Activated effector memory CD4-positive, alpha-beta T cell treated with Interleukin-2 at 50 U/mL for 16 hours (primary cell): ENCODE measurements around the gene SNED1.

Experiments used
- DNase-seq: peaks from one replicate; pipeline ENCODE4 v3.0.0-alpha.2; 2020

SNED1 gene

DNA sequence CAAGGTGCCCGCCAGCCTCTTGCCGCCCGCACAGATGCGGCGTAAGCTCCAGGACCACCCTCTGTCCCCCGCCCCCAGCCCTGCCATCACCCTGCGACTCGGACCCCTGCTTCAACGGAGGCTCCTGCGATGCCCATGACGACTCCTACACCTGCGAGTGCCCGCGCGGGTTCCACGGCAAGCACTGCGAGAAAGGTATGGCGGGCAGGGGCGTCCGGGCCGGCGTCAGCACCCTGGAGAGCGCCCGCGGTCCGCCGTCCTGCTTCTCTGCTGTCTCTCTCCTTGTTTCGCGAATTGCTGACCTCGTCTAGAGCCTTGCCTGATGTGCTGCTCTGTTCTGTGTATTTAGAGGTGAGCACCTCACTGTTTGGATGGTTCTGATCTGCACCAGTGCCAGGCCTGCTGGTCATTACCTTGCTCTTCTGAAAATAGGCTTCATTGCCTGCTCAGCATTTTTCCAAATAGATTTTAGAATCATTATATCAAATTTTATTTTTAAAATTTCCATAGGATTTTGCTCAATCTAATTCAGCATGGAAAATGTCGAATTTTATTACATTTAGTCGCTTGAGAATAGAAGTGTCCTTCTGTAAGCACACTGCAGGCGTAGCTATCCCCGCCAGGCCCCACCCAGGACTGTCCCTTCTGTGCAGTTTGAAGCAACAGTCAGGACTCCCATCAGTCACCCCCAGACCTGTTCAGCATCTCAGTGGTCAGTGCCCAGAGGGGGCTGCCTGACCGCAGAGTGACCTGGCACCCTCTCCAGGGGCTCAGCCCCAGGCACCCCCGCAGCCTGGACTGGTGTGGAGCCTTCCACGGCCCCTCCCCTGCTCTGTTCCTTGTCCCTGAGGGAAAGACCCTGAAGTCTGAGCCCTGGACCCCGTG is 51.6 kb downstream of the SNED1 start:
- DNase-seq = no peak

DNA sequence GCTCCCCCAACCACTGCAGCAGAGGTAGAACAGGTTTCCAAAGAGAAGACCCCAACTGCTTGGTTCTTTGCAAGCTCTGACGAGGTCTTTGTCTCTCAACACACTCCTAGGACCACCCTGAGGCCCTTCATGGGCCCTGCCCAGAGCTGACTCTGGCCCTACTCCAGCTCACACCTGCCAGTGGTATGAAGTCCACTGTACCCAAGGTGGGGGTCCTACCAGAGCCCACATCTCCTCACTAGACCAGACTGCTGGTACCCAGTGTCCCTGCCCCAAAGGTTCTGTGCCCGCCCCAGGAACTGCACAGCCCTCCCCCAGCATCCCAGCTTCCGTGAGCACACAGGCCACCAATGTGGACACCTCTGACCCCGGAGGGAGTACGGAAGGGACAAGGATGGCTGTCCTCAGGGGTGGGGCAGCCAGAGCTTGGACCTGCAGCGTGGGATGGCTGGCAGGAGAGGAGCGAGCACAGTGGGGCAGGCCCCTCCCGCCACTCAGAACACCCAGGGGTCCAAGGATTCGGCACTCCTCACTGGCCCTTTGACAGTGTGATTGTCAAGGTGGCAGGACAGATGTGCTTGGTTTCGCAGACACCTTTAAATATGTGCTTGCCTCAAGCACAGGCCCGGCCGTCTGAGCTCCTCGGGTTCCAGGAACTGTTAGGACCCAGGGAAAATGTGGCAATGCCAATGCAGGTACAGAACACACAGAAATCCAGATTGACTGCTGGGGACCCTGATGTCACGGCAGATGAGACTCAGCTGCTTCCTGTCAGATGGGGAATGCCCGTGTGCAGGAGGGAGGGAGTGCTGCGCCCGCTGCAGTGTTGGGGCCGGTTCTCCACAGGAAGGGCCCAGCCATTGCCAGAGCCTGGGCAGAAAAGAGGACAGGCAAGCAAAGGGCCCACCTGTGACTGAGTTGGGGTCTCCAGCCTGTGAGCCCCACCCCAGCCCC is 52.5 kb downstream of the SNED1 start:
- DNase-seq = no peak

- no peak for DNase-seq
Observed at GRCh38 chr2:241051578-241052487, 53.4 kb downstream of the SNED1 start.

DNA sequence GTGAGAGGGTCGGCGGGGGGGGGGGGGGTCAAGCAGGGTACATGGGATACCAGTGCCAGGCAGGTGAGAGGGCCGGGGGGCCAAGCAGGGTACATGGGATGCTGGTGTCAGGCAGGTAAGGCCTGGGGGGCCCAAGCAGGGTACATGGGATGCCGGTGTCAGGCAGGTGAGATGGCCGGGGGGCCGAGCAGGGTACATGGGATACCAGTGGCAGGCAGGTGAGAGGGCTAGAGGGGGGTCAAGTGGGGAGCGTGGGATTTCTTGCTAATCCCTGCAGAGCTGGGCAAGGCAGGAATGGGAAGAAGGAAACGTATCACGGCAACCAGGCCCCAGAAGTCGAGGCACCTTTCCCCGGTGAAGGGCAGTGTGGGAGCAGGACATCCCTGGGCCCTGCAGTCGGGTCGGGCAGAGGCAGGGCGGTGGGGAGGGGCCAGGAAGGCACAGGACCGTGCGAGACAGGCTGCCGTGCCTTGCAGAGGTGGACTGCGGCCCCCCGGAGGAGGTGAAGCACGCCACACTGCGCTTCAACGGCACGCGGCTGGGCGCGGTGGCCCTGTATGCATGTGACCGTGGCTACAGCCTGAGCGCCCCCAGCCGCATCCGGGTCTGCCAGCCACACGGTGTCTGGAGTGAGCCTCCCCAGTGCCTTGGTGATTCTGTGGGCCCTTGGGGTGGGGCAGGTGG is 54.4 kb downstream of the SNED1 start:
- no peak for DNase-seq

- no peak for DNase-seq
Observed at GRCh38 chr2:241053576-241054251, 55.3 kb downstream of the SNED1 start.

DNA sequence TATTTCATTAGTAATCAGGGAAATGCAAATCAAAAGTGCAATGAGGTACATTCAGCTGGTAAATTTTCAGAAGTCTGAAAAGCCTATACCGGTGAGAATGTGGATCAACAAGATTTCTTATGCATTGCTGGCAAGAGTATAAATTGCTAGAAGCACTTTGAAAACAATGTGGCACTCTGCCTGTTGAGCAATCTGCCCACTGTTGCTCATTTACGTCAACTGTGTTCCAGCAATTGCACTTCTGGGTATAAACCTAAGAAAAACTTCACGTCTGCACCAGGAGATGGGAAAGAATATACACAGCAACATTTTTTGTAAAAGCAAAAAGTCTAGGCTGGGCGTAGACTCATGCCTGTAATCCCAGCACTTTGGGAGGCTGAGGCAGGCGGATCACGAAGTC is 62.9 kb downstream of the SNED1 start:
- no peak for DNase-seq

GRCh38 chr2:241062389-241063092 is 64.1 kb downstream of the SNED1 start:
- no peak for DNase-seq

DNA sequence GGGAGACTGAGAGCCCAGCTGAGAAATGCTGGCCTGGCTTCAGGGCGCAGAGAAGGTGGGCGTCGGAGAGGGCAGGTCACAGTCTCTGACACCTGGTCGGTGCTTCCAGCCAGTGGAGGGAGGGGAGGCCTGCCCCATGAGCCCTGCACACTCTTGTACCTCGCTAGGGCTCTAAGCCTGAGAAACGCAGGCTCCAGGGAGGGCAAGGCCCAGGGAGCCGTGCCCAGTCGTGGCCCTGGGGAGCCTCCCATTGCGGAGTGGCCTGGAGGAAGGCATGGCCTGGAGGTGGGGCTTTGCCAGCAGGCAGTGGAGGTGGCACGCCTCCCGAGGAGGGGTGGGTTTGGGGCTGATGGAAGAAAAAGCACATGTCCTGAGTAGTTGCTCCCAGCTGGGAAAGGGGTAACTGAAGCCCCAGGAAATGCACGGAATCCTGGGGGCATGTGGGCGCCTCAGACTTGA is 64.7 kb downstream of the SNED1 start:
- DNase-seq = no peak

DNA sequence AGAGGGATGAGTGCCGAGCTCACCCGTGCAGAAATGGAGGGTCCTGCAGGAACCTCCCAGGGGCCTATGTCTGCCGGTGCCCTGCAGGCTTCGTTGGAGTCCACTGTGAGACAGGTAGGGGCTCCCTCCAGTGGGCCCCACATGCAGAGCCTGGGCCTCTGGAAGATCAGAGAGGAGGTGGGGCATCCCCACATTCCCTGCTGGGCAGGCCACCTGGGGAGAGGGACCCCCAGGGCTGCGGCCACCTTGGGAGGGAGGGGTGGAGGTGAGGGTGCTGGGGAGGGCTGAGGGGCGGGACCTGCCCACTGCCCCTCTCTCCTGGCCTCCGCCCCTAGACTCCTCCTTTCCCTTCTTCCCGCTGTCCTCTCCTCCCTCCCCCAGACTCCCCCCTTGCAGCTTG is 65.2 kb downstream of the SNED1 start:
- no peak for DNase-seq

DNA sequence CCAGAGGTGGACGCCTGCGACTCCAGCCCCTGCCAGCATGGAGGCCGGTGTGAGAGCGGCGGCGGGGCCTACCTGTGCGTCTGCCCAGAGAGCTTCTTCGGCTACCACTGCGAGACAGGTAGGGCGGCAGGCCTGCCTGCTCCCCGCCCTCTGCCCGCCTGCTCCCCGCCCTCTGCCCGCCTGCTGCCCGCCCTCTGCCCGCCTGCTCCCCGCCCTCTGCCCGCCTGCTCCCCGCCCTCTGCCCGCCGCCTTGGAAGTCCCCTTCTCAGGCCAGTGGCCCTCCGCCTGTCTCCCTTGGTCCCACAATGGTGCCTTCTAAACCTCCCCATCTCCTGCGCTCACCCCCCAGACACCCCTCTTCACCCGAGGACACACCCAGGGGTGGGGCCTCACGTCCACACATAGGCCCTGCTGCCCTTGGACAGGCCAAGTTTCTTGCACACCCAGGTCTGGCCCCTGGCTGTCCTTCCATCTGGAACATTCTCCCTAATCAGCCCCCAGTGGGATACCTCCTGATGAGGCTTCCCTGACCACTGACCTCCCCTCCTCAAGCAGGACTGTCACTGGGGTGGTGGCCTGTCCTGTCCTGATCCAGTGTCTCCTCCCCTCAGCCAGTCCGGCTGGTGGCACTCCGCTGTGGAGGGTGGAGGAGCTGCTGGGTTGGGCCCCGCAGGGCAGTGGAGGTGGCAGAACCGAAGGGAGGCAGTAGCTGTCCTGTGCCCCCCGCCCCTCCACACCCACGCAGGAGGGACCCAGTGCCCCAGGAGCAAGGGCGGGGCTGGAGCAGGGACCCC is 65.8 kb downstream of the SNED1 start:
- peak; percentile 25 for DNase-seq

GRCh38 chr2:241064802-241065354 is 66.5 kb downstream of the SNED1 start:
- DNase-seq = no peak

GRCh38 chr2:241065355-241065803 is 67.0 kb downstream of the SNED1 start:
- DNase-seq = no peak

DNA sequence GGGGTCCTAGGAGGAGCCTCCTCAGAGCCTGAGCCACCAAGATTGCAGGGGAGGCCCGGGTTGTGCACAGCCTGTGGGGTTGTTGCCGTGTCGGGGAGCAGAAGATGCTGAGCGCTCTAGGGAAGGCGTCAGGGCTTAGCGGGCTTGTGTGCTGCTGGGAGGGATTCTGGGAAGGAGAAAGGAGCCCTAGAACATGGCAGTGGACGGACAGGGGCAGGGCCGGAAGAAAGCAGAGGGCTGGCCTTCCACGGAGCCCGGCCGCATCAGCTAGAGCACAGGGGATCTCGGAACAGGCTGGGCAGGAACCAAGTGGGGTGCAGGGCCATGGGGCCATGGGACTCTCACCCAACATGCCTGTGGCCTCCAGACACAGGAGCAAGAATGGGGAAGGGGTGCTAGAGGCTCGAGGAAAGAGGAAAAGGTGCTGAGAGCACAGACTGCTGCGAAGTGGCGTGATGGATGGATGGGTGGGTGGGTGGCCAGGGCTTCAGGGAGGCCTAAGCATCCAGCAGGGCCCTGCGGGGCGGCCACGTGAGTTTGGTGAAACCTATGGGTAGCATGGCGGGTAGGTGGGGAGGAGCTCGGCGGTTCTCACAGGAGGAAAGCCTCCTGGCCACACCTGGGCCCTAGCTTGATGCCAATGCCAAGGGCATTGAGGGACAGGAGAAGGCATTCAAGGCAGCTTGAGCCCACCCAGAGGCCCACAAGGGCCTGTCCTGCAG is 67.9 kb downstream of the SNED1 start:
- no peak for DNase-seq

DNA sequence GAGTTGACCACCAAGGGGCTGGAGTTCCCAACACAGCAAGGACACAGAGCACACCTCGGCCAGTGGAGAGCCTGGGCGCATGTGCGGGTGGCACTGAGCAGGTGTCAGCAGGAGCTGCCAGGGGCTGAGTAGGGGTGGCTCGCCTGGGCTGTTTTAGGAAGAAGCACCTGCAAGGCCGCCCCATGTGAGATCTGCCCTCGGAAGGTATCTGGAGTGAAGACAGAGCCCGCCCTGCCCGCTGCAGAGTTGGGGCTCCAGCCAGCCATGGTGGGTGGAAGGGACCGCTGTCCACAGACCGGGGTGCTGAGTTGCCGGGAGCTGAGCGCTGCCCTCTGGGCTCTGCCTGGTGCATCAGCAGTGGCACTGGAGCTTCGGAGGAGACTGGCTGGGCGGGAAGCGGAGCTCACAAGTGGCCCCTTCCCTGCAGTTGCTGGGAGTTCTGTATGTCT is 68.5 kb downstream of the SNED1 start:
- no peak for DNase-seq

DNA sequence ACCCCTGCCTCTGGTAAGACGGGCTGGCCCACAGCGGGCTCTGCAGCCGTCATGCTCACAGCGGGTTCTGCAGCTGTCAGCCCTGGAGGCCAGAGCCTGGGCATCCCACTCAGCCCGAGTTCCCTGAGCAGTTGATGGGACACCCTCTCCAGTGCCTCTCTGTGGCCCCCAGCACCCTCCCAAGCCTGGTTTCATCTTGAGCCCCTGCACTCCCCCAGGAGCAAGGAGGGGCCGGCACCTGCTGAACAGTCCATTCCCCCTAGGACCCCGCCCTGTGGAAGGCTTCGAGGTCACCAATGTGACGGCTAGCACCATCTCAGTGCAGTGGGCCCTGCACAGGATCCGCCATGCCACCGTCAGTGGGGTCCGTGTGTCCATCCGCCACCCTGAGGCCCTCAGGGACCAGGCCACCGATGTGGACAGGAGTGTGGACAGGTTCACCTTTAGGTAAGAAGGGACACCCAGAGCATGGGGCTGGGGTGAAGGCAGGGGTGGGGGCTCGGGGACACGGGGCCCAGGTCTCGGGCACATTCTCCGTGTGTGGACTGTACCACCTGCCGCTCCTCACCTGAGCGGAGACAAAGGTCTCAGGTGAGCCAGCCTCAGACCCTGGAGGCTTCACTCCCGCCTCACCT is 69.2 kb downstream of the SNED1 start:
- DNase-seq = no peak

DNA sequence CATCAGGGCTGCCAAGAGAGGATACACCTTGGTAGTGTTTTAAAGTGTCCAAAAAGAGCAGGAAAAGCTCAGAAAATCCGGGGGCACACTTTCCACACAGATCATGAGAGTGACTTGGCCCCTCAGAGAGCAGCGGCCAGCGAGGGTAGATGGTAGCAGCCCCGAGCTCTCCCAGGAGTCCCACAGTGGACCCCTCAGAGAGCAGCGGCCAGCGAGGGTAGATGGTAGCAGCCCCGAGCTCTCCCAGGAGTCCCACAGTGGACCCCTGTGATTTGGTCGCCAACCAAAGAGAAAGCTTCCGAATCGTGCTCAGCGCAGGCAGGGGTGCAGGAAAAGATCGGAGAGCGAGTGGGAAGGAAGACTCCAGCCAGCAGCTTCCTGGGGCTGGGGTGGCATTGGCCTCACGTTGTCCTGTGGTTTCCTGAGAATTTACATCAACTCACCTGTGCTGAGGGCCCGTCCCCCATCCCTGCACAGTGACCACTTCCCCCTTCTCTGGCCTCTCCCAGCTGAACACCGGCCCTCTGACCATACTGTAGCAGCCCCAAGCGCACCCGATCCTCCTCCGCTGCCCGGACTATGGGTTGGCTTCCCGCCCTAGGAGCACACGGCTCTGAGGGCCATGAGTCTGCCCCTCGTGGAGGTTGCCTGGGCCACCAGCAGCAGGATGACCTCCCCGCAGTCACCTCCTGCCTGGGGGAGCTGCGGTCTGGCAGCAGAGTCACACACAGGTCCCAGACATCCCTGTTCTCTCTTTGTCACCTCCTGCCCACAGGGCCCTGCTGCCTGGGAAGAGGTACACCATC is 69.9 kb downstream of the SNED1 start:
- no peak for DNase-seq
